Motor neuron (in vitro differentiated cells): Measurements from ENCODE around the gene TENT5C. TPM values are rescaled to one million over a fixed set of nuclear protein-coding genes. Genes with fewer than 3 reads are reported as not detected.
A peak's percentile ranks its signal among the peaks of the same experiment; 100 is the strongest.

Source experiments
- ATAC-seq, 8 experiments: fragments of 200-7000 bp; cut with Tn5 transposase; replicated peaks in 6 of 8; 2 replicates each; pipeline ENCODE4 v1.8.0; 2021; ENCODE audit warnings: mild to moderate bottlenecking in 8 of 8, moderate library complexity in 8 of 8
- H3K27ac ChIP-seq, 2 donors: fragments of 250-450 bp; sonication (Bioruptor Pico); 2 replicates each; pipeline ENCODE4 v1.9.0; 2021; ENCODE audit warnings: antibody characterized with exemption in 2 of 2, mild to moderate bottlenecking in 2 of 2, moderate library complexity in 1 of 2
- H3K4me1 ChIP-seq, 2 donors: fragments of 250-450 bp; sonication (Bioruptor Pico); replicated peaks in 1 of 2; 2 replicates each; pipeline ENCODE4 v1.6.1; 2021; ENCODE audit warnings: antibody characterized with exemption in 2 of 2, mild to moderate bottlenecking in 2 of 2, moderate library complexity in 1 of 2
- H3K4me3 ChIP-seq, 5 donors: fragments of 250-450 bp; sonication (Bioruptor Pico); 2 replicates each; pipeline ENCODE4 v1.9.0; 2021; ENCODE audit warnings: antibody characterized with exemption in 5 of 5, mild to moderate bottlenecking in 5 of 5, moderate library complexity in 4 of 5
- WGBS, 10 experiments: fragments of 450-650 bp; shearing (Covaris generic); methylation state at CpG; one replicate each; pipeline ENCODE4 v1.0.0; 2022; 5-methylcytosine and 5-hydroxymethylcytosine counted together
- in situ Hi-C, 9 experiments: fragments of 400-800 bp; cut with MboI; loops; one replicate each; pipeline ENCODE4 v1.15.0; 2021; ENCODE audit warnings: low sequenced_read_pairs in 9 of 9, low pct_unique_long_range_greater_than_20kb in 2 of 9; ENCODE audit not compliant: unreplicated experiment in 9 of 9
- total RNA-seq, 8 experiments: library from RNA; unstranded; fragments of 300-600 nt; gene quantifications; 2 replicates each; pipeline versions ENCODE4 v1.2.3 to v1.2.4, GENCODE V29; 2022

The TENT5C gene
- total RNA-seq, 8 experiments from 2014 or later, result 0.05 to 1.4 (median 0.56) TPM

DNA sequence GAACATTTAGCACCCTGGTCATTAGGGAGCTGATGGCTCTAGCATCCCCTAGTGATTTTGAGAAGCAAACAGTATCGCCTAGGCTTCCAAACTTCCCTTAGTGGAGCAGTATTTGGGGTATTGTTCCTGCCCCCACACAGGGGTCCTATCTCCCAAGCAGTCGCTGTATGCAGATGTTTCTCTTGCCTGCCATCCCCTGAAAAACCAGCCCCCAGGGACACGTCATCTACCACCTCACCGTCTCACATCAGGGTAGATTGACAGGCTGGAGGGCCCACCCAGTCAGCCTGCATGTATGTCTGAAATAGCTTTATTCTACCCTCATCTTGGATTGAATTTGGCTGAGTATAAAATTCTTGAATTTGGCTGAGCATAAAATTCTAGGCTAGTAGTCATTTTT lies 33.9 kb downstream of the TENT5C start:
- in situ Hi-C loops, result no loop called here
- ATAC-seq, result no peak
- Histone ChIP-seq H3K4me1 (no peaks in the 10 kb centered on the region), H3K27ac (no peak overlapping the region), H3K4me3 (no peak overlapping the region)
- WGBS, 10 experiments, result 11 to 73% (median 58%) methylated on average over 1 to 4 of the region's 4 CpGs; no CpG with 5 or more reads in 3 of the 10 experiments

DNA sequence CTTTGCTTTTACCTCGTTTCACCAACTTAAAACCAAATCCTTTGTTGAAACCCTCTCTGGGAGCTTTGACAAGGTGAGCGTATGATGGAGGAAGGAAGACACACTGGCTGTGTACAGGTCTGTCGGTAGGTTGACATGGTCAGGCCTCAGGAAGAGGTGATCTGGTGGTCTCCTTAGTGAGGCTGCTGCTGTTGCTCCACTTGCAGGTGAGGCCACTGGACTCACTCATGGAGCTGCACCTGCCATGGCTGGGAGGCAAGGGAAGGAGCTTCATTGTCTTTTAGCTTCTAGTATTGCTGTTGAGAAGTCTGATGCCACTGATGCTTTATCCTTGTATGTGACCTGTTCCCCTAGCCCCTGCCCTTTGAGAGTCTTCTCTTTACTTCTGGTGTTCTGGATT lies 35.7 kb downstream of the TENT5C start:
- in situ Hi-C loops, result no loop called here
- no peak overlapping the region for H3K27ac ChIP-seq
- H3K4me3 ChIP-seq, result no peak overlapping the region
- ATAC-seq, result no peak
- WGBS, 10 experiments, result 0 to 80% (median 65%) methylated on average over 1 to 3 of the region's 3 CpGs; no CpG with 5 or more reads in 2 of the 10 experiments
- no peaks in the 10 kb centered on the region for H3K4me1 ChIP-seq

DNA sequence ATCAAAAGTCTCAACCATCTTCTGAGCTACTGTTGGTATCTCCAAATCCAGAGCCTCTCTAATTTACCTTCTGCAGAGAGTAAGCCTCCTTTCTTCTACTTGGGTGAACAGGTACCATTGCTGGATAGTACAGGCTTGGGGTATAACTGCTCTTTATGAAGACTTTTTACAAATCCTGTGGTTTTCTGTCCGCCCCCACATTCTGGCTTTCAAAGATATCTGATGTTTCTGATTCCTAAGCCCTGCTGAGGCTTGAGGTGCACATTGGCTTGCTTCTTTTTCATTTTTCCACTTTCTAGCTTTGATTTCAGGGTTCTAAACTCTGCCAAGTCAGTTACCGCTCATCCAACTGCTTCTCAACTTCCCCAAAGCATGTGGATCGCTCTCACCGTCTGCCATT lies 37.1 kb downstream of the TENT5C start:
- in situ Hi-C loops, result no loop called here
- Histone ChIP-seq H3K4me1 (no peaks in the 10 kb centered on the region), H3K27ac (no peak overlapping the region), H3K4me3 (no peak overlapping the region)
- no peak for ATAC-seq
- WGBS, 10 experiments, result 23 to 100% (median 83%) methylated on average over 1 to 4 of the region's 4 CpGs; no CpG with 5 or more reads in 1 of the 10 experiments

DNA sequence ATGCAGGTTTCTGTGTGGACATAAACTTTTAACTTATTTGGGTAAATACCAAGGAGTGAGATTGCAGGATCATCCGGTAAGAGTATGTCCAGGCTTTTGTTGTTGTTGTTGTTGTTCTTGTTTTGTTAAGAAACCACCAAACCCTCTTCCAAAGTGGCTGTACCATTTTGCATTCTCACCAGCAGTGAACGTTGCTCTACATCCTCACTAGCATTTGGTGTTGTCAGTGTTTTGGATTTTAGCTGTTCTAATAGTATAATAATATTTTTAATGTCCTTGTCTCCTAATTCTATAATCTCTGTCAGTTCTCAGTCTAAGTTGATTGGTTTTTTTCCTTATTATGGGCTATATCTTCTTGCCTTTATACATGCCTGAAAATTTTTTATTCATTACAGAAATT lies 37.8 kb downstream of the TENT5C start:
- ATAC-seq, result no peak
- WGBS, 10 experiments, result 21 to 78% (median 61%) methylated on average over 2 of the region's 2 CpGs; no CpG with 5 or more reads in 1 of the 10 experiments
- in situ Hi-C loops, result no loop called here

DNA sequence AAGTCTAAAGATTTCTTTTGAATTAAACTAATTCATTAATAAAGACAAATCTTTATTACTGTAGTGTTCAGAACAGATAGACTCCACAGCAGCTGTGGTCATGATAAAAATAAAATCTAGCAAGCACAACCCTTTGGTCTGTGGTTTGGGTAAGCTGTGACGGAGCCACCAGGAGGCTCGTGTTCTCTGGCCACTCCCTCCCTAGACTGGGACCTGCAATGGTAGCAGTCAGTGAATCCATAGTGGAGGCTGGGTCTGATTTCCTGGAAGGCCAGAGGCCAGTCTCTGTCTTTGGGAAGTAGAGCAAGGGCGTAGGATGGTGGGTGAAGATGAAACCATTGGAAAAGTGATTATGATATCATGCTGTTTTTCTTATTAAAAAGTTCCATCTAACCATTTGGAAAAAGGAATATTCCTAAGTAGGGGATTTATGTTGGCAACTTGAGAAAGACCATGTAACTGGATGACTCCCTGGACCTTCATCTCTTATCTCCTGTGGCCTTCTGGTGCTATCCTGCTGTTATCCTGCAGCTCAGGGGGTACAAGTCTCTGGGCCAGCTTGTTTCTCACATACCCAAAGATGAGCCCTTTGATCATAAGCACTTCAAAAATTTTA lies 39.0 kb downstream of the TENT5C start:
- Histone ChIP-seq H3K27ac (no peak overlapping the region), H3K4me3 (no peak overlapping the region), H3K4me1 (no peaks in the 10 kb centered on the region)
- ATAC-seq, result no peak
- 65 to 100% (median 75%) methylated on average over 1 to 3 of the region's 3 CpGs; no CpG with 5 or more reads in 2 of the 10 experiments for WGBS, 10 experiments
- in situ Hi-C loops, result no loop called here

More for the DNA sequence above, 37.8 kb downstream of the TENT5C start:
- no peak overlapping the region for H3K4me3 ChIP-seq
- no peaks in the 10 kb centered on the region for H3K4me1 ChIP-seq
- no peak overlapping the region for H3K27ac ChIP-seq

DNA sequence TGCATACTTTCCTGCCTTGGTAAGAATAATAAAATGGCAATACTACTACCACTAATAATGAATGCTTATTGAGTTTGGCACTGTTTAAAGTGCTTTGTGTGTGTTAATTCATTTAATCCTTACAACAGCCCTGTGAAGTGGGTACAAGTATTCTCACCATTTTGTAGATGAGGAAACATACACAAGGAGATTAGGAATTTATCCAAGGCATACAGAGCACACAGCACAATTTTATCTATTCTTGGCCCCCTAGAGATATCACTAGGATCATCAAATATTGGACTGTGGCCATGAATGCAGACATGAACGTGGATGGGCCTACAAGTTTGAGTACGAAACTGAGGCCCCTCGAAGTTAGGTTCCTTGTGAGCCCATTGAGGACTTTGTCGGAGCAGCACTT lies 39.5 kb downstream of the TENT5C start:
- ATAC-seq, result no peak
- Histone ChIP-seq H3K4me1 (no peaks in the 10 kb centered on the region), H3K27ac (no peak overlapping the region), H3K4me3 (no peak overlapping the region)
- in situ Hi-C loops, result no loop called here
- 50 to 94% (median 63%) methylated on average over 1 to 4 of the region's 4 CpGs; no CpG with 5 or more reads in 3 of the 10 experiments for WGBS, 10 experiments

DNA sequence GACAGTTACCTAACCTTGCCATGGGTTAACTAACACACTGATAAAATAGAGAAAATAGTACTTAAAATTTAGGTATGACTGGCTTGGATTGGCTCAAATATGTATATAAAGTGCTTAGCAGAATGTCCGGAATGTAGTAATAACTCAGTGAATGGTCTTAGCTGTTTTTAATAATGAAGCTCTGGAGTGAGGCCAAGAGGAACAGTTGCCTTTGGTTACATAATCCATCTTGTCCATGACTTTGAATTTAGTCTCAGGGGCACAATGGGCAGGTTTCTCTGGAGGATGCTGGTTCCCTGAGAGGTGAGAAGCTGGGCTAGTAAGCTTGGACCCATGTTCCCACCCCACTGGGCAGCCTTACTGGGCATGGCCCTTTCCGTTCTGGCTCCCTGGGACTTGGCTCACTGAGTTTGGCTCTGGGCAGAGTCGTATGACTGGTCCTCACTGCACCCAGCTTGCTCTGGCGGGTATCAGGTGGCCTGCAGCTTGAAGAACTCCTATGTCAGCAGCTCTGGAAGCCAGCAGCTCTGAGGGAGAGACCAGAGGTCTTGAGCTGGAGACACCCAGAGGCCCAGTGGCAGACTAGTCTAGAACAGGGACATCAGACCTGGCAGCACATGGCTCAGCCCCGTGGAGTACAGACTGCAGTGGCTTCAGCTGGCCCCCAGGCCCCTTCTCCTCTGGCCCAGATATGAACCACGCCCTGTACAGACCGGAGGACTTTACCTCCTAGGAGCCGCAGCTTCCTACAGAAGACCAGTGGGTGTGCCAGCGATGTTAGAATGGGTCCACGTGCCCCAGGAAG lies 40.4 kb downstream of the TENT5C start:
- Histone ChIP-seq H3K4me3 (no peak overlapping the region), H3K4me1 (no peaks in the 10 kb centered on the region), H3K27ac (no peak overlapping the region)
- peak in 1 of 8 experiments; percentile 13 for ATAC-seq
- WGBS, 10 experiments, result 0 to 100% (median 64%) methylated on average over 1 to 8 of the region's 10 CpGs; no CpG with 5 or more reads in 2 of the 10 experiments
- in situ Hi-C loops, result no loop called here

DNA sequence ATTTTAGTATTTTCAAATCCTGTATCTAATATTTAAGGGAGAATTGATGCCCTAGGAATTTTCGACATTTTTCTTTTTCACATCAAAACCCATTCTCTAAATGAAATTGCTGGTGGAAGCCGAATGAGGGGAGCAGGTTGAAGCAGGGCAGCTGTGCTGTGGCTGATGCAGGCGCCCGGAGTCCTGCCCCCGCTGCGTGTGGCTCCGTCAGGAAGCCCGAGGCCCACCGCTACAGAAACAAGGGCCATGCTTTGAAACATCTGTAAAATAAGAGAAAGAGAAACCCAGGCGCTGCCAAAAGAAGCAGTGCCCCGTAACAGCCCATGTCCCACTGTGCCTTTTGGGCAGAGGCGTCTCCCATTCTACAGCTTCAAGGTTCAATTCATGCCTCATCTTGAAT lies 41.1 kb downstream of the TENT5C start:
- no peaks in the 10 kb centered on the region for H3K4me1 ChIP-seq
- in situ Hi-C loops, result no loop called here
- no peak overlapping the region for H3K4me3 ChIP-seq
- WGBS, 10 experiments, result 62 to 100% (median 89%) methylated on average over 2 to 12 of the region's 12 CpGs; no CpG with 5 or more reads in 3 of the 10 experiments
- H3K27ac ChIP-seq, result no peak overlapping the region
- no peak for ATAC-seq

DNA sequence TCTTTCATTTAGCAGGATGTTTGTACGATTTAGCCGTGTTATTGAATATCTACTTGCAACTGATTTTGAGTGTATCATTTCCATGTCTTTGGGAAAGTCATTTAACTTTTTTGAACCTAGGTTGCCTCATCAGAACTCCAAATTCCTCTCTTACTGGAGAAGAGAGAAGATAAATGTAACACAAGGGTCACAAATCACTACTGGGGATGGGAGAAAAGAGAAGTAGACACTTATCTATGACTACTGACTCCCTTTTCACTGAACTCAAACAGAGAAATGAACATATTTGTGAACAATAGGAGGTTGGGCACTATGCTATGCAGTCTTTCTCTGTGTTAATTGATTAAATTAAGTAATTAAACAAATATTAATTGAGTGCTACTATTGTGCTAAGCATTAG lies 42.2 kb downstream of the TENT5C start:
- no peak overlapping the region for H3K27ac ChIP-seq
- no peaks in the 10 kb centered on the region for H3K4me1 ChIP-seq
- in situ Hi-C loops, result no loop called here
- no peak overlapping the region for H3K4me3 ChIP-seq
- ATAC-seq, result no peak
- WGBS, 10 experiments, result 51 to 100% (median 79%) methylated on average over 1 to 2 of the region's 2 CpGs; no CpG with 5 or more reads in 1 of the 10 experiments

DNA sequence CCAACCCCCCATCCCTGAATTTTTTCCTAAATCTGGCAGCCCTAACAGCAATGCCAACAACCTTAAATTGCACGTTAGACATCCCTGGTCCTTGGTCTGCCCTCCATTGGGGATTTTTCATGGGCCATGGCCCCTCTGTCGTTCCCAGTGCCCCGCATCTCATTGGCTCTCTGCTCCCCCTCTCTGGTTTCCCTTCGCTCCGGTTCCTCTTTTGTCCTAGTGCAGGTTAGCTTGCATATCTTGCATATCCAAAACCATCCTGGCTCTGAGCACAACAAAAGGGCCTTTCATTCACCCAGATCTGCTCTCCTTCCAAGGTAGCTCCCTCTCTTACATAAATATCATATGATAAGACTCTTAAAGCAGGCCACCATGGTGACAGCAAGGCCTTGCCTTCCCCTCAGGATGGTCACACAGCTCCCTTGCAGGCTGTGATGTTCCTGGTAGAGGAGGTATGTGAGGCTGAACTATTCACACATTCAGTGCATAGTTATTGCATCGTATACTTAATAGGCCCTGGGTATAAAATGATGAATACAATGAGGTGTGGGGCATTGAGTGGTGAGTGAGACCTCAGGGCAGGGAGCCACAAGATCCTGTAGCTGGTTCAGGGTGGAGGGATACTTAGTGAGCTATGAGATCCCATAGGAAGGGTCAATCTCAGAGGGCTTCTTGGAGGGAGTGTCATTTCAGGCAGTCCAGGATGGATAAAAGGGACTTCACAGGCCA lies 45.2 kb downstream of the TENT5C start:
- no peaks in the 10 kb centered on the region for H3K4me1 ChIP-seq
- ATAC-seq, result no peak

DNA sequence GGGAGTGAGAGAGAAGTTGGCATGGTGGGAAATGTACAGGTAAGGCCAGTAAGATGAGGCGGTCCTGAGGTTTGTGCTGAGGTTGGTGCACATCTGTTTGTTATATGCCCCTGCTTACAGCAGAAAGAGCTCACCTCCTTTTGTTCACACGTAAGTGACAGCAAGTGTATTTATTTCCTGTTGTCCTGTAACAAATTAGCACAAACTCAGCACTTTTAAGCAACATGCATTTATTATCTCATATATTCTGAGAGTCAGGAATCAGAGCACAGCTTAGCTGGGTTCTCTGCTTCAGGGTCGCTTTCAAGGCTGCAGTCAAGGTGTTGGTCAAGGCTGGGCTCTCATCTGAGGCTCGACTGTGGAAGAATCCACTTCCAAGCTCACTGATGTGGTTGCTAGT lies 45.8 kb downstream of the TENT5C start:
- no peak overlapping the region for H3K4me3 ChIP-seq
- ATAC-seq, result no peak
- H3K27ac ChIP-seq, result no peak overlapping the region
- H3K4me1 ChIP-seq, result no peaks in the 10 kb centered on the region
- 40 to 92% (median 73%) methylated on average over 1 to 4 of the region's 4 CpGs; no CpG with 5 or more reads in 1 of the 10 experiments for WGBS, 10 experiments
- in situ Hi-C loops, result loop anchor here in 1 of 9 experiments (25.0 kb wide), 1 partner anchor 114 kb away; no protein-coding TSS in a partner anchor

More for the DNA sequence above, 45.2 kb downstream of the TENT5C start:
- no peak overlapping the region for H3K27ac ChIP-seq
- 24 to 80% (median 63%) methylated on average over 1 to 6 of the region's 6 CpGs; no CpG with 5 or more reads in 2 of the 10 experiments for WGBS, 10 experiments
- in situ Hi-C loops, result loop anchor here in 1 of 9 experiments (25.0 kb wide), 1 partner anchor 114 kb away; no protein-coding TSS in a partner anchor
- H3K4me3 ChIP-seq, result no peak overlapping the region

DNA sequence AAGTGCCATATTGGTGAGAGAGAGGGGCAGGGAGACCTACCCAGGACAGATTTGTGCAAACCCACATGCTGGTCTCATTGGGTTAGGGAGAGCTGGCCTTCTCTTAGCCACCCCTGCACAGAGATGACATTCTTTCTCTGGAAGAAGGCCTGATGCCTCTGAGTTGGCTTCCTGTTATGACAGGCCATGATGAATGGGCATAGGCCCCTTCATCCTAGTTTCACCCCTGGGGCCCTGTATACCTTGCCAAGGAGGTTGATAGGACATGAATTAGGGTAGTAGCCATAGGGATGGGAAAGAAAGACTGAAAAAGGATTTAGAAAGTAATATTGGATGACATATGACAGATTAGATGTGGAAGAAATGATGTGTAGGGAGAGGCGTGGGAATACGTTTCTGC lies 46.6 kb downstream of the TENT5C start:
- no peak overlapping the region for H3K27ac ChIP-seq
- in situ Hi-C loops, result loop anchor here in 1 of 9 experiments (25.0 kb wide), 1 partner anchor 115 kb away; no protein-coding TSS in a partner anchor
- 80 to 100% (median 91%) methylated on average over 1 to 2 of the region's 2 CpGs; no CpG with 5 or more reads in 2 of the 10 experiments for WGBS, 10 experiments
- H3K4me1 ChIP-seq, result no peaks in the 10 kb centered on the region
- no peak for ATAC-seq
- no peak overlapping the region for H3K4me3 ChIP-seq

DNA sequence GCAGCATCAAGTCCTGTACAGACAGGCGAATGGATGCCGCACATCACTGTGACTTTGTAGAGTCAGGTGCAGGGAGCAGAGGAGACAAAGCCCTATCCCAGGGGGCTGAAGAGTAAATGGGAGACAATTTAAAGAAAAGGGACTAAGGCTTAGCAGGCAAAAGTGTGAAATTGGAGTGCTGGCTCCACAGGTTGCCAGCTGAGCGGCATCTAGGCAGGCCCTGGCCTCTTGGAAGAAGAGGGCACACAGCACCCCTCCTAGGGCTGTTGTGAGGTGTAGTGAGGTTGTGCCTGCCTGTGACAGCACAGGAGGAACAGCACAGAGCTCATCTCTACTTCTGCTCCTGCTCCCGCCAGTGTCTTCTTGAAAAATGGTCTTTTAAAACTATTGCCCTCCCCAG lies 47.3 kb downstream of the TENT5C start:
- H3K4me3 ChIP-seq, result no peak overlapping the region
- in situ Hi-C loops, result loop anchor here in 1 of 9 experiments (25.0 kb wide), 1 partner anchor 116 kb away; no protein-coding TSS in a partner anchor
- no peaks in the 10 kb centered on the region for H3K4me1 ChIP-seq
- 76 to 100% (median 96%) methylated on average over 1 to 4 of the region's 4 CpGs; no CpG with 5 or more reads in 4 of the 10 experiments for WGBS, 10 experiments
- H3K27ac ChIP-seq, result no peak overlapping the region
- ATAC-seq, result no peak
